GM10266 (cell line): ENCODE measurements around the gene RGS9.

Source experiments
- DNase-seq: peaks from one replicate; pipeline ENCODE4 v3.0.0; 2012; ENCODE audit errors: extremely low spot score
- TF ChIP-seq, protein P1 (sequence below): IDR thresholded peaks from 2 replicates; pipeline ENCODE4 v1.5.1; 2012; ENCODE audit warnings: mild to moderate bottlenecking, low read depth; ENCODE audit not compliant: control insufficient read depth, insufficient read depth; ENCODE audit errors: missing control alignments

RGS9 gene

DNA sequence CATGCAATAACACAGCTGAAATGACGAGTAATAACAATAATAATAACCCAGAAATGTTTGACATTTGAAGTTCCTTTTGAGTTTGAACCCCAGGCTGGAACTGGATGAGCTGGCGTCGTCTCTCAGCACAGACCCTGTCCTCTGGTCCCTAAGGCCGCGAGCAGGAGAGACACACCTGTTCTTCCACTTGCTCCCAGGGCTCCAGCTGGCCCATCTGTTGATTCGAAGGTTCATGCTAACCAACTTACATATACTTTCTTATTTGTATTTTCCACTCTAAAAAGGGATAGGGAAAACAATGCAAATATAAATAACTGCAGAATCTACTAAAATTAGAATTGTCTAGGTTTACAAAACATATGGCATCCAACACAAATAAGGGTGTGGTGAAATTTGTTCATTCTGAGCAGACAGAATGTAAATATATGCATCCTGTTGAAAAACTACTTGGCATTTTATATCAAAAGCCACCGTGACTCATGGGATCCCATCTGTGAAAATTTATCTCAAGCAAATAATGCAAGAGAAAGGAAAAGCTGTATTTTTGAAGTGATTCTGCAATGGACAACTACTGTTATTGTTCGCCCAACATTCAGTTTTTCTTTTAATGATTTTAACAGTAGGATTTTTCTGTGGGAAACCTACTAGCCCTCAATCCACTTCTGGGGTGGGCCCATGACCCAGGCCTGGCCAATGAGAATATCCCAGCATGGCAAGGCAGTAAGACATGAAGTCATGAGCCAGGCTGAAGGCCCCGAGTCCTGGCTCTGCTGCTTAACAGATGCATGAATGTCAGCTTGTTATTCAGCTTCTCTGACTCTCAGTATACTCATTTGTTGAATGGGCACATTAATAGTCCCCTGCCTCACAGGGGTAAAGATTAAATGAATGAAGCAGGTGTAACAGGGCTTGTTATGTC is 13.2 kb upstream of the RGS9 start:
- DNase-seq, result no peak
- TF ChIP-seq, protein P1, sequence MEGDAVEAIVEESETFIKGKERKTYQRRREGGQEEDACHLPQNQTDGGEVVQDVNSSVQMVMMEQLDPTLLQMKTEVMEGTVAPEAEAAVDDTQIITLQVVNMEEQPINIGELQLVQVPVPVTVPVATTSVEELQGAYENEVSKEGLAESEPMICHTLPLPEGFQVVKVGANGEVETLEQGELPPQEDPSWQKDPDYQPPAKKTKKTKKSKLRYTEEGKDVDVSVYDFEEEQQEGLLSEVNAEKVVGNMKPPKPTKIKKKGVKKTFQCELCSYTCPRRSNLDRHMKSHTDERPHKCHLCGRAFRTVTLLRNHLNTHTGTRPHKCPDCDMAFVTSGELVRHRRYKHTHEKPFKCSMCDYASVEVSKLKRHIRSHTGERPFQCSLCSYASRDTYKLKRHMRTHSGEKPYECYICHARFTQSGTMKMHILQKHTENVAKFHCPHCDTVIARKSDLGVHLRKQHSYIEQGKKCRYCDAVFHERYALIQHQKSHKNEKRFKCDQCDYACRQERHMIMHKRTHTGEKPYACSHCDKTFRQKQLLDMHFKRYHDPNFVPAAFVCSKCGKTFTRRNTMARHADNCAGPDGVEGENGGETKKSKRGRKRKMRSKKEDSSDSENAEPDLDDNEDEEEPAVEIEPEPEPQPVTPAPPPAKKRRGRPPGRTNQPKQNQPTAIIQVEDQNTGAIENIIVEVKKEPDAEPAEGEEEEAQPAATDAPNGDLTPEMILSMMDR, result no peak

DNA sequence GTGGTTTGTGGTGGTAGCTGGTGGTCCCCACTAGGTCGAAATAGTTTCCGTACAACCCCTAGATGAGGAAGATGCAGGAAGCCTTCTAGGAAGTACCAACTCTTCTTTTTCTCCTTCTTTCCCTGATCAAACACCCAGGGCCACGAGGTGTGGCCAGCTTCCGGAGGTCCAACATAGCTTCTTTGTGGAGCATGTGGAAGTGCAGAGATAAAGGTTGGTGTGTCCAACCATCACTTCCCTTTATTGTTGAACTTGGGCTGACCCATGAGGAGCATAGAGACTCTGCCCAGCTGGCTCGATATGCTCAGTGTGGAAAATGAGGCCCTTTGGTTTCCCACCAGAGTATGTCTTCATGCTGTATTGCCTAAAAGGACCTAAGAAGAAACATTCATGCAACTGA is 6.3 kb upstream of the RGS9 start:
- TF ChIP-seq, protein P1, result no peak
- no peak for DNase-seq

DNA sequence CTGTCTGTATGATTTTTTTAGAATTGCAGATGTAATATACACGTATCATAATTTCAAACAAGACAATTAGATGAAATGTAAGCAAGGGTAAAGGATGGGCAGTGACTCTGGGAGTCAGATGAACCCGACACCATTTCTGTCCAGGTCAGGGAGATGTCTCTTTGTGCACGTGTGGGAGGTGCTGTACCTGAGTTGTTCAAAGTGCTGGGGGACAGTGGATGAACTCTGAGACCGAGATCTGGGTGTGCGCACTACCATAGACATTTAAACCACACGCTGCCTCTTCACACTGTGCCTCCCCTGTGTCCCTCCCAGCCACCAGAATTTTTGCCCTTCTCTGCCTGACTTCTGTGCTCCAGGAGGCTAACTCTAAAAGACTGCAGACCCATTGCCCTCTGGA is 5.9 kb upstream of the RGS9 start:
- no peak for DNase-seq
- TF ChIP-seq, protein P1, result no peak

DNA sequence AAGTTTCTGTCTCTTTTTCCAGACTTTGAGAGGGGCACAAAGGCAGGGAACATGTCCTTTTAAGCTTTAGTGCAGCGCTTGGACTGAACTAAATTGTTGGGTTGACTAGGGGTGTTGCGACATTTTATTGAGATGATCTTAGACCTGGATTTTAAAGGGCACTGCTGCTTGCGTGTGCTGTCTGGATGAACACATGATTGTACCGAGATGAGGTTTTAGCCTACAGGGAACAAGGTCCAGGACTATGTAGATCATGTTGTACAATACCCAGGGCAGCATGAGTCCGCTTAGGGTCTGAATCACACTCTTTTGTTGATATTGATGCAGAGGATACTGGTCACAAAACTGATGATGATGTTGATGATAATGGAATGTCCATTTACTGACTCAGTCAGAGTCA is 5.2 kb upstream of the RGS9 start:
- no peak for DNase-seq

DNA sequence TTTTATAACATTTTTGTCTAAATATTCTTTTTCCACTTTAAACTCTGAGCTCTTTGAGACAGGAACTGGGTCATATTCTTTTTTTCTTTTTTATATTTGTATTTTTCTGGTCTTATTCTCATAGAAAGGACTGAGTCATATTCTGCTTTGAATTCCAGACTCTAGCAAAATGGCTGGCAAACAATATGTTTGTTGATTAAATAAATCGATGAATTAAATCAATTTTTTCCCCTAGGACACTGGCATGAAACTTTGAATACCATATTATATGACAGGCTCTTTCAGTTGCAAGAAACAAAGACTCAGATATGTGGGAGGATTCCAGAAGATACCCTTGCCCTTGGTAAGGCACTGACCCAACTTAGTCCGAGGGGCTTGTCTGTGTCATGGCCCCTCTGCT is 3.1 kb upstream of the RGS9 start:
- TF ChIP-seq, protein P1, result no peak
- DNase-seq, result no peak

More for the DNA sequence above, 5.2 kb upstream of the RGS9 start:
- TF ChIP-seq, protein P1, result no peak

DNA sequence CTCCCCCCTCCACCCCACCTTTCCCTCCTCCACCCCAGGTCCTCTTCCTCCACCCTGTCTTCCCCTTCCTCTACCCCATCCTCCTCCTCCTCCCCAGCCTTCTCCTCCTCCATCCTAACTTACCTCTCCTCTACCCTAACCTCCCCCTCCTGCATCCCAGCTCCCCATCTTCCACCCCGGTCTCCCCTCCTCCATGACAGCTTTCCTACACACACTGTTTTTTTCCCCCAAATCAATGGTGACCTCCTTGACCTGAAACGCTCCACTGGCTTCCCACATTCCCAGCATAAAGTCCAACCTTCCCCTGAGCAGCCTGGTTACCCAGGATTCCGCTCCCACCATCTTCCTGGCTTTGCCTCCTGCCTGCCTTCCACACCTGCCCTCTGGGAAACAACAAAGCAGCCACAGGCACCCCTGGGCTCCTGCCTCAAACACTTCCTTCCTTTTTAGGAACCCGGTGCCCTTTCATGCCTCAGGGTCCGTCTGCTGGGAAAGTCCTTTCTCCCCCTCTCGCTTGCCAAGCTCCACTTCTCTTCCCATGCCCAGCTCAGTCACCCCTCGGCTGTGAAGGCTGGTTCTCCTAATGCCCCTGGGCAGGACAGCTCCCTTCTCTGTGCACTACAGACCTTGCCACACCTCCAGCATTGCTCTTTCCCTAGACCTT is 2.1 kb downstream of the RGS9 start:
- TF ChIP-seq, protein P1, result no peak
- no peak for DNase-seq

DNA sequence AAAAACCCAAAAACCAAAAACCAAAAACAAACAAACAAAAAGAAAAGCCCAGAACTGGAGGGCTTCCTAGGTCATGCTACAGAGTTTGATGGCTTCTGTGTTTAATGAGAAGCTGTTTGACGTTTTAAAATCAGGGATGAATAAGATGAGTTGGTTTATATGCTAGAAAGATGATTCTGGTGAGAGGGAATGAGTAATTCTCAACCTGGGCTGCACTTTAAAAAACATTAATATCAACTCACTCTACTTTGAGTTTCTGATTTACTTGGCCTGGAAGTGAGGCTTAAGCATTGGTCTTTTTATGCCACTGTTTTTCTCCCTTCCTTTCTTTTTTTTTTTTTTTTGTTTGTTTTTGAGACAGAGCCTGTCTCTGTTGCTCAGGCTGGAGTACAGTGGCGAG is 5.1 kb downstream of the RGS9 start:
- TF ChIP-seq, protein P1, result no peak
- DNase-seq, result no peak
